Measurements from ENCODE around the gene OR10K1. TPM values are rescaled to one million over a fixed set of nuclear protein-coding genes. Genes with fewer than 3 reads are reported as not detected.

Gene OR10K1
- total RNA-seq, 1 experiment from 2014 or later: not detected

GRCh38 chr1:158494796-158495195 lies 33.2 kb downstream of the OR10K1 start (continued):
- TF ChIP-seq CREM (CRISPR knock-in tag; IDR thresholded peaks at IDR 0.05) (no peak), ATF2 (CRISPR knock-in tag; IDR thresholded peaks at IDR 0.05; ENCODE audit: borderline replicate concordance, low read depth) (no peak), ERG (CRISPR knock-in tag; IDR thresholded peaks at IDR 0.05) (no peak), STAT6 (CRISPR knock-in tag; conservative IDR thresholded peaks at IDR 0.05; ENCODE audit: low read depth) (no peak), MLX (CRISPR knock-in tag; IDR thresholded peaks at IDR 0.05) (no peak), FOXJ3 (CRISPR knock-in tag; IDR thresholded peaks at IDR 0.05; ENCODE audit: borderline replicate concordance) (no peak), NFATC4 (CRISPR knock-in tag; IDR thresholded peaks at IDR 0.05) (no peak)

- H3K9me3 Mint-ChIP-seq: peaks cover 11% of the 10 kb centered on the region
- no peaks in the 10 kb centered on the region for H3K27me3 Mint-ChIP-seq (ENCODE audit: low read depth)
- ATAC-seq: peak; percentile 85
- no peak overlapping the region for H3K27ac Mint-ChIP-seq
- ChIA-PET CTCF (interaction anchor here (0.6 to 1.8 kb wide), 30 partner anchors 9 to 533 kb away, joined by 3 to 89 read pairs (median 5); partner anchors contain the start of genes CD1D and CD1E), POLR2A (interaction anchor here (1.0 kb wide), 1 partner anchor 292 kb away, joined by 3 read pairs; no protein-coding TSS in a partner anchor)
- no peak for DNase-seq (ENCODE audit: low spot score)
- H3K36me3 Mint-ChIP-seq: peaks cover 2% of the 10 kb centered on the region
- H3K4me3 Mint-ChIP-seq: no peak overlapping the region
- H3K4me1 Mint-ChIP-seq: 0 out of 2 replicates have a peak, but pooled peaks cover 5% of the 10 kb centered on the region
- TF ChIP-seq FOXP4 (CRISPR knock-in tag; IDR thresholded peaks at IDR 0.05): no peak
- TF ChIP-seq AR (CRISPR knock-in tag; IDR thresholded peaks at IDR 0.05): no peak
- 0 out of 2 replicates have a peak, but pooled peaks have one; percentile 17 for TF ChIP-seq CTCF (IDR thresholded peaks at IDR 0.05)
- TF ChIP-seq ZNF263 (CRISPR knock-in tag; IDR thresholded peaks at IDR 0.05; ENCODE audit: low read depth): no peak
- no peak for TF ChIP-seq PREB (CRISPR knock-in tag; IDR thresholded peaks at IDR 0.05; ENCODE audit: borderline replicate concordance)
Observed at GRCh38 chr1:158496374-158496773, 34.7 kb downstream of the OR10K1 start.
